H1 (cell line): ENCODE measurements around the gene KRTAP10-7. TPM values are rescaled to one million over a fixed set of nuclear protein-coding genes. Genes with fewer than 3 reads are reported as not detected.

Experiments used
- CTCF ChIA-PET: fragments of 300-600 bp; sonication (Branson Sonifier 250); formaldehyde crosslinking; loops from one replicate; lab custom pipeline; 2021; ENCODE audit not compliant: partially characterized antibody; lab: Charles Lee
- POLR2A ChIA-PET: fragments of 300-600 bp; sonication (Branson Sonifier 250); formaldehyde crosslinking; loops from one replicate; lab custom pipeline; 2021; ENCODE audit warnings: inconsistent platforms; ENCODE audit not compliant: partially characterized antibody; lab: Charles Lee
- DNase-seq, 2 experiments: peaks; one replicate each; pipeline versions ENCODE4 v3.0.0 to v3.0.0-alpha.2; 2010 to 2022; ENCODE audit warnings: low spot score in 2 of 2, low read depth in 1 of 2, mixed read lengths in 1 of 2
- FAIRE-seq: peaks from 2 replicates; lab custom pipeline; 2011; peaks lifted over from hg19 to GRCh38; lab: Jason Lieb, UNC
- H2AFZ ChIP-seq: 2 replicates; pipeline ENCODE4 v1.8.1; 2012; ENCODE audit warnings: low read length, inconsistent platforms
- H2AK5ac ChIP-seq: 2 replicates; pipeline ENCODE4 v1.6.1; 2013; ENCODE audit warnings: low read depth, low read length
- H2BK120ac ChIP-seq: replicated peaks from 2 replicates; pipeline ENCODE3; 2013; ENCODE audit warnings: low read depth, low read length, inconsistent platforms
- H2BK12ac ChIP-seq: 2 replicates; pipeline ENCODE4 v1.6.1; 2013; ENCODE audit warnings: low read depth, low read length
- H2BK15ac ChIP-seq: 2 replicates; pipeline ENCODE4 v1.6.1; 2013; ENCODE audit warnings: low read length
- H2BK20ac ChIP-seq: 2 replicates; pipeline ENCODE4 v1.6.1; 2013; ENCODE audit warnings: low read length
- H2BK5ac ChIP-seq: 2 replicates; pipeline ENCODE4 v1.6.1; 2013; ENCODE audit warnings: low read depth, low read length
- H3K14ac ChIP-seq: 2 replicates; pipeline ENCODE4 v1.6.1; 2013; ENCODE audit warnings: inconsistent platforms; ENCODE audit not compliant: insufficient read length
- H3K18ac ChIP-seq: 2 replicates; pipeline ENCODE4 v1.6.1; 2013; ENCODE audit warnings: low read length; ENCODE audit errors: extremely low read depth
- H3K23ac ChIP-seq: 2 replicates; pipeline ENCODE4 v1.6.1; 2013; ENCODE audit warnings: inconsistent platforms; ENCODE audit not compliant: insufficient read length
- H3K23me2 ChIP-seq: 2 replicates; pipeline ENCODE4 v1.6.1; 2013; ENCODE audit warnings: low read depth, low read length
- H3K27ac ChIP-seq: 2 replicates; pipeline ENCODE4 v1.6.1; 2011; ENCODE audit warnings: low read depth, low read length, inconsistent platforms
- H3K27me3 ChIP-seq, 4 experiments: replicated peaks in 1 of 4; 1 replicate in 1 of 4; 2 replicates in 3 of 4; pipeline versions ENCODE4 v1.6.1 to v1.8.1; 2011 to 2013; ENCODE audit warnings: low read length in 3 of 4, mild to moderate bottlenecking in 3 of 4, inconsistent platforms in 2 of 4, mixed read lengths in 2 of 4, moderate library complexity in 1 of 4; ENCODE audit not compliant: control insufficient read depth in 3 of 4, insufficient read depth in 3 of 4; ENCODE audit errors: extremely low read depth in 1 of 4
- H3K36me3 ChIP-seq, 4 experiments: 2 replicates each; pipeline versions ENCODE4 v1.6.1 to v1.8.1; 2011 to 2013; ENCODE audit warnings: mild to moderate bottlenecking in 4 of 4, low read length in 3 of 4, moderate library complexity in 2 of 4, control low read depth in 1 of 4, inconsistent platforms in 1 of 4; ENCODE audit not compliant: insufficient read depth in 4 of 4, control insufficient read depth in 2 of 4
- H3K4ac ChIP-seq: replicated peaks from 2 replicates; pipeline ENCODE3; 2013; ENCODE audit warnings: low read length, low read depth, mixed read lengths, inconsistent platforms; ENCODE audit not compliant: insufficient read length
- H3K4me1 ChIP-seq, 4 experiments: replicated peaks in 1 of 4; 1 replicate in 1 of 4; 2 replicates in 3 of 4; pipeline versions ENCODE4 v1.6.1 to v1.8.1; 2011 to 2013; ENCODE audit warnings: low read length in 3 of 4, inconsistent platforms in 2 of 4, mixed read lengths in 1 of 4; ENCODE audit not compliant: insufficient read depth in 4 of 4, control insufficient read depth in 3 of 4
- H3K4me2 ChIP-seq, 2 experiments: 2 replicates each; pipeline versions ENCODE4 v1.6.1 to v1.8.1; 2011 to 2013; ENCODE audit warnings: low read depth in 2 of 2, low read length in 2 of 2, control low read depth in 1 of 2, inconsistent platforms in 1 of 2, mild to moderate bottlenecking in 1 of 2; ENCODE audit not compliant: insufficient read depth in 1 of 2
- H3K4me3 ChIP-seq, 4 experiments: fragments of 200-600, 300-600 bp in 1 of 4; sonication (generic), shearing (Covaris generic), sonication (Bioruptor Twin) in 1 of 4; 2 replicates each; pipeline versions ENCODE4 v1.5.1 to v1.8.1; 2011 to 2016; ENCODE audit warnings: low read length in 4 of 4, low read depth in 3 of 4, control low read depth in 2 of 4, inconsistent platforms in 2 of 4, mild to moderate bottlenecking in 2 of 4, mixed read lengths in 1 of 4, moderate library complexity in 1 of 4; ENCODE audit not compliant: insufficient read depth in 2 of 4; ENCODE audit errors: extremely low read depth in 1 of 4
- H3K56ac ChIP-seq: replicated peaks from 2 replicates; pipeline ENCODE3; 2013; ENCODE audit warnings: low read depth, mild to moderate bottlenecking, mixed read lengths, low read length, inconsistent platforms; ENCODE audit not compliant: insufficient read length
- H3K79me1 ChIP-seq: 2 replicates; pipeline ENCODE4 v1.6.1; 2013; ENCODE audit warnings: low read depth, low read length, control low read depth
- H3K79me2 ChIP-seq, 2 experiments: 2 replicates each; pipeline versions ENCODE4 v1.6.1 to v1.8.1; 2012 to 2013; ENCODE audit warnings: low read length in 2 of 2, mild to moderate bottlenecking in 2 of 2, inconsistent platforms in 1 of 2; ENCODE audit not compliant: insufficient read depth in 2 of 2, control insufficient read depth in 1 of 2
- H3K9ac ChIP-seq, 4 experiments: replicated peaks in 1 of 4; 1 replicate in 1 of 4; 2 replicates in 3 of 4; pipeline versions ENCODE4 v1.6.1 to v1.8.1; 2011 to 2013; ENCODE audit warnings: low read depth in 3 of 4, low read length in 3 of 4, control low read depth in 2 of 4, mild to moderate bottlenecking in 2 of 4, moderate library complexity in 2 of 4, inconsistent platforms in 1 of 4; ENCODE audit errors: extremely low read depth in 1 of 4
- H3K9me3 ChIP-seq, 2 experiments: 2 replicates each; pipeline versions ENCODE4 v1.6.1 to v1.8.1; 2012 to 2013; ENCODE audit warnings: mild to moderate bottlenecking in 2 of 2, moderate library complexity in 2 of 2, control low read depth in 1 of 2, inconsistent platforms in 1 of 2, low read depth in 1 of 2, low read length in 1 of 2, mixed read lengths in 1 of 2; ENCODE audit not compliant: insufficient read depth in 2 of 2
- H4K20me1 ChIP-seq, 2 experiments: replicated peaks in 1 of 2; 2 replicates each; pipeline versions ENCODE3 to v1.8.1; 2011 to 2013; ENCODE audit warnings: inconsistent platforms in 2 of 2, low read length in 2 of 2, mild to moderate bottlenecking in 1 of 2; ENCODE audit not compliant: insufficient read depth in 2 of 2, control insufficient read depth in 1 of 2
- H4K5ac ChIP-seq: 2 replicates; pipeline ENCODE4 v1.6.1; 2013; ENCODE audit warnings: low read length, low read depth, mixed read lengths, inconsistent platforms; ENCODE audit not compliant: insufficient read length
- H4K8ac ChIP-seq: 2 replicates; pipeline ENCODE4 v1.8.0; 2013; ENCODE audit warnings: mild to moderate bottlenecking, moderate library complexity, low read length, inconsistent platforms; ENCODE audit not compliant: insufficient read depth; ENCODE audit errors: extremely low read depth
- H4K91ac ChIP-seq: replicated peaks from 2 replicates; pipeline ENCODE3; 2013; ENCODE audit warnings: low read length, mixed read lengths, inconsistent platforms; ENCODE audit not compliant: insufficient read length
- BRCA1 ChIP-seq: IDR thresholded peaks from 2 replicates; pipeline ENCODE4 v1.6.1; 2012; ENCODE audit warnings: low read depth, low read length, improper control_type of control experiment
- RBBP5 ChIP-seq: IDR thresholded peaks from 2 replicates; pipeline ENCODE4 v1.7.1; 2012; ENCODE audit warnings: low read depth, mild to moderate bottlenecking, inconsistent platforms, low read length, moderate library complexity, borderline replicate concordance
- TEAD4 ChIP-seq: IDR thresholded peaks from 2 replicates; pipeline ENCODE4 v1.6.1; 2012; ENCODE audit warnings: low read depth, low read length, inconsistent platforms, mixed read lengths
- WGBS, 2 experiments: shearing (Covaris generic) in 1 of 2; methylation state at CpG; one replicate each; pipeline versions ENCODE4 v1.1.6 to v1.1.7; 2013 to 2015; ENCODE audit warnings: low lambda C conversion rate in 2 of 2, mixed read lengths in 2 of 2, inconsistent platforms in 1 of 2, low coverage in 1 of 2, missing lambda C conversion rate in 1 of 2; ENCODE audit not compliant: insufficient replicate concordance in 2 of 2, insufficient coverage in 1 of 2, insufficient read length in 1 of 2; ENCODE audit errors: extremely low coverage in 1 of 2, missing lambda C conversion rate in 1 of 2; 5-methylcytosine and 5-hydroxymethylcytosine counted together
- polyA plus RNA-seq, 7 experiments: library from polyadenylated mRNA; depleted of rRNA in 3 of 7; stranded (reverse) in 5 of 7; unstranded in 2 of 7; fragments of >200 nt in 5 of 7; fragments of 200-250 nt in 2 of 7; gene quantifications; 1 replicate in 5 of 7; 2 replicates in 1 of 7; 4 replicates in 1 of 7; pipeline versions ENCODE4 v1.2.1 to v1.2.3, GENCODE V29; 2011 to 2013; ENCODE audit warnings: missing spikeins in 2 of 7, mixed read lengths in 2 of 7
- total RNA-seq: library from RNA; stranded (reverse); fragmentation: NEBNext Ultra II Directional; extraction: Animal tissue kit (Norgen Biotek cat#: 25700); gene quantifications from 2 replicates; pipeline ENCODE4 v1.2.1, GENCODE V29; 2021

The KRTAP10-7 gene
- total and polyA plus RNA-seq, 2 of the 8 experiments (the other 6 are each of a cell fraction or from before 2014, with no cell fraction given): not detected

GRCh38 chr21:44590311-44590721 is 10.1 kb upstream of the KRTAP10-7 start:
- H2BK15ac ChIP-seq: no peak overlapping the region
- H3K23me2 ChIP-seq: 0 out of 2 replicates have a peak, but pooled peaks cover 4% of the 10 kb centered on the region
- no peak overlapping the region for H4K91ac ChIP-seq
- no peak overlapping the region for H2AFZ ChIP-seq
- H4K5ac ChIP-seq: no peak overlapping the region
- no peak overlapping the region for H2BK20ac ChIP-seq
- H3K4me1 ChIP-seq: peaks cover 2 to 15% (median 6%) of the 10 kb centered on the region in 4 experiments
- H3K36me3 ChIP-seq: no peaks in the 10 kb centered on the region; a peak in 1 of 8 replicates
- no peak overlapping the region for H2BK120ac ChIP-seq
- no peak overlapping the region for H3K14ac ChIP-seq
- H3K27ac ChIP-seq: no peak overlapping the region
- H3K9me3 ChIP-seq: no peaks in the 10 kb centered on the region
- no peak overlapping the region for H3K9ac ChIP-seq
- H3K56ac ChIP-seq: no peak overlapping the region
- H3K18ac ChIP-seq: no peak overlapping the region; the same call in 1 of the 2 replicates
- peak in 1 of 2 experiments; percentile 43 for DNase-seq
- 0 out of 2 replicates have a peak overlapping the region, but pooled peaks have one; percentile 29 for H2BK12ac ChIP-seq
- H3K4me3 ChIP-seq: no peak overlapping the region
- TF ChIP-seq BRCA1 (no peak), TEAD4 (no peak), RBBP5 (no peak)
- H2AK5ac ChIP-seq: no peak overlapping the region
- no peaks in the 10 kb centered on the region for H3K79me1 ChIP-seq
- FAIRE-seq: no peak
- no peaks in the 10 kb centered on the region for H3K79me2 ChIP-seq
- H3K23ac ChIP-seq: no peak overlapping the region
- H3K4me2 ChIP-seq: no peak overlapping the region
- ChIA-PET CTCF (no interaction called here), POLR2A (no interaction called here)
- H2BK5ac ChIP-seq: no peak overlapping the region
- no peaks in the 10 kb centered on the region for H4K20me1 ChIP-seq
- H3K27me3 ChIP-seq: no peaks in the 10 kb centered on the region
- WGBS, 2 experiments: 90% methylated on average over 10 of the region's 10 CpGs; no CpG with 5 or more reads in 1 of the 2 experiments
- no peak overlapping the region for H3K4ac ChIP-seq
- H4K8ac ChIP-seq: no peak overlapping the region
